ENCODE measurements around the gene MUCL3. TPM values are rescaled to one million over a fixed set of nuclear protein-coding genes. Genes with fewer than 3 reads are reported as not detected.

Gene MUCL3
- total RNA-seq, 1 donor from 2014 or later = 3.5 TPM

DNA sequence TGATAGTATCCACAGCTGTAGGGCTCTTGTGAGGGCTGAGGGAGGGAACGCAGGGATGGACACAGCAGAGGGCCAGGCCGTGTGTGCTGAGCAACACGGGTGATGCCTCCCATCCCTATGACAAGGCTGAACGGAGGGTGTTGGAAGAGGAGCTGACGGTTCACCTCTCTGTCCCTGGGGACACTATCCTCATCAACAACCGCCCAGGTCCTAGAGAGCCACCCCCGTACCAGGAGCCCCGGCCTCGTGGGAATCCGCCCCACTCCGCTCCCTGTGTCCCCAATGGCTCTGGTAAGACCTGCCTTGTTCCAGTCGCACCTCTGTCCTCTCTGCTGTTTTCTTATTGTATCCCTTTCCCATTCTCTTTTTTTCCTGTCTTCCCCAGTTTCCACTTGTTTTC, 46.4 kb upstream of the MUCL3 start:
- Mint-ChIP-seq H3K36me3 (peaks cover 25% of the 10 kb centered on the region), H3K4me3 (no peak overlapping the region), H3K9me3 (no peaks in the 10 kb centered on the region), H3K27me3 (no peaks in the 10 kb centered on the region), H3K4me1 (ENCODE audit: unreplicated experiment) (peaks cover 16% of the 10 kb centered on the region), H3K27ac (no peak overlapping the region)
- TF ChIP-seq, protein P1, sequence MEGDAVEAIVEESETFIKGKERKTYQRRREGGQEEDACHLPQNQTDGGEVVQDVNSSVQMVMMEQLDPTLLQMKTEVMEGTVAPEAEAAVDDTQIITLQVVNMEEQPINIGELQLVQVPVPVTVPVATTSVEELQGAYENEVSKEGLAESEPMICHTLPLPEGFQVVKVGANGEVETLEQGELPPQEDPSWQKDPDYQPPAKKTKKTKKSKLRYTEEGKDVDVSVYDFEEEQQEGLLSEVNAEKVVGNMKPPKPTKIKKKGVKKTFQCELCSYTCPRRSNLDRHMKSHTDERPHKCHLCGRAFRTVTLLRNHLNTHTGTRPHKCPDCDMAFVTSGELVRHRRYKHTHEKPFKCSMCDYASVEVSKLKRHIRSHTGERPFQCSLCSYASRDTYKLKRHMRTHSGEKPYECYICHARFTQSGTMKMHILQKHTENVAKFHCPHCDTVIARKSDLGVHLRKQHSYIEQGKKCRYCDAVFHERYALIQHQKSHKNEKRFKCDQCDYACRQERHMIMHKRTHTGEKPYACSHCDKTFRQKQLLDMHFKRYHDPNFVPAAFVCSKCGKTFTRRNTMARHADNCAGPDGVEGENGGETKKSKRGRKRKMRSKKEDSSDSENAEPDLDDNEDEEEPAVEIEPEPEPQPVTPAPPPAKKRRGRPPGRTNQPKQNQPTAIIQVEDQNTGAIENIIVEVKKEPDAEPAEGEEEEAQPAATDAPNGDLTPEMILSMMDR (conservative IDR thresholded peaks at IDR 0.05) = no peak
- no peak for DNase-seq (ENCODE audit: extremely low spot score, unreplicated experiment)

DNA sequence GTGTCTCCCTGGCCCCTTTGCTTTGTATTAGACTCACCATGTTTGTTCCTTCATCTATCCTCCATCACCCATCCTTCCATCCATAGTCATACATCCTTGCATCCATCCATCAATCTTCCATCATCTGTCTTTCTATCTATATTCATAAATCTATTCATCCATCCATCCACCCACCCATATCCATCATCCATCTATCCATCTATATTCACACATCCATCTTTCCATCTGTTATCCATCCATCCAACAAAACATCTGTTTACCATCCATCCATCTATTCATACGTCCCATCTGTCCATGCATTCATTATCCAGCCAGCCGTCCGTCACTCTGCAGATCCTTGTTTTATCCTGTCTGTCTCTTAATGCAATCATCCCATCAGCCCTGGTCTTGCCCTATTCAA, 45.8 kb upstream of the MUCL3 start:
- DNase-seq (ENCODE audit: extremely low spot score, unreplicated experiment) = no peak
- Mint-ChIP-seq H3K27ac (no peak overlapping the region), H3K36me3 (peaks cover 21% of the 10 kb centered on the region), H3K9me3 (no peaks in the 10 kb centered on the region), H3K4me1 (ENCODE audit: unreplicated experiment) (peaks cover 11% of the 10 kb centered on the region), H3K27me3 (no peaks in the 10 kb centered on the region), H3K4me3 (no peak overlapping the region)
- TF ChIP-seq, protein P1 (conservative IDR thresholded peaks at IDR 0.05) = no peak

DNA sequence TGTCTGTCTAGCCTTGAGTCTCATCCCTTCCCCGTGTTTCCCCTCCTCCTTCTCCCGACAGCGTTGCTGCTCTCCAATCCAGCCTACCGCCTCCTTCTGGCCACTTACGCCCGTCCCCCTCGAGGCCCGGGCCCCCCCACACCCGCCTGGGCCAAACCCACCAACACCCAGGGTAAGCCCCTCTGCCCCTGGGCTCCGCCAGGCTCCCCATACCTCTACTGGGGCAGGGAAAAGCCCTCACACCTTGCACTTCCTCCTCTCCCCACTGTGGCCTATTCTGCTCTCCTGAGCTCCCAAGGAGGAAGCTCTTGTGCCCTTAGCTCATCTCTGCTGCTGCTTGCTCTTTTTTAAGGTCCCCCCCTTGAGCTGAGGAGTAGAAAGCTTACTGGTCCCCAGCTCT, 45.4 kb upstream of the MUCL3 start:
- peaks cover 17% of the 10 kb centered on the region for H3K36me3 Mint-ChIP-seq
- H3K9me3 Mint-ChIP-seq = no peaks in the 10 kb centered on the region
- no peak overlapping the region for H3K27ac Mint-ChIP-seq
- H3K4me1 Mint-ChIP-seq (ENCODE audit: unreplicated experiment) = peaks cover 7% of the 10 kb centered on the region
- no peak for DNase-seq (ENCODE audit: extremely low spot score, unreplicated experiment)
- H3K27me3 Mint-ChIP-seq = no peaks in the 10 kb centered on the region
- TF ChIP-seq, protein P1 (conservative IDR thresholded peaks at IDR 0.05) = no peak
- H3K4me3 Mint-ChIP-seq = no peak overlapping the region

DNA sequence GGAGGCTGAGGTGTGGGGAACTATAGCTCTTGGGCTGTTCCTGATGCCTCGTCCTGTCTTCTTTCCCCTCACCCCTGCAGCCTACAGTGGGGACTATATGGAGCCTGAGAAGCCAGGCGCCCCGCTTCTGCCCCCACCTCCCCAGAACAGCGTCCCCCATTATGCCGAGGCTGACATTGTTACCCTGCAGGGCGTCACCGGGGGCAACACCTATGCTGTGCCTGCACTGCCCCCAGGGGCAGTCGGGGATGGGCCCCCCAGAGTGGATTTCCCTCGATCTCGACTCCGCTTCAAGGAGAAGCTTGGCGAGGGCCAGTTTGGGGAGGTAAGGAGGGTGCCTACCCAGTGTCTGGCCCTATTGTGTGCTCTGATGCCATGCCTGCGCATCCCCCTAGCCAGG, 44.2 kb upstream of the MUCL3 start:
- H3K9me3 Mint-ChIP-seq = no peaks in the 10 kb centered on the region
- TF ChIP-seq, protein P1 (conservative IDR thresholded peaks at IDR 0.05) = no peak
- no peak overlapping the region for H3K27ac Mint-ChIP-seq
- no peak for DNase-seq (ENCODE audit: extremely low spot score, unreplicated experiment)
- H3K4me3 Mint-ChIP-seq = no peak overlapping the region
- peaks cover 6% of the 10 kb centered on the region for H3K4me1 Mint-ChIP-seq (ENCODE audit: unreplicated experiment)
- no peaks in the 10 kb centered on the region for H3K27me3 Mint-ChIP-seq
- H3K36me3 Mint-ChIP-seq = peaks cover 14% of the 10 kb centered on the region

DNA sequence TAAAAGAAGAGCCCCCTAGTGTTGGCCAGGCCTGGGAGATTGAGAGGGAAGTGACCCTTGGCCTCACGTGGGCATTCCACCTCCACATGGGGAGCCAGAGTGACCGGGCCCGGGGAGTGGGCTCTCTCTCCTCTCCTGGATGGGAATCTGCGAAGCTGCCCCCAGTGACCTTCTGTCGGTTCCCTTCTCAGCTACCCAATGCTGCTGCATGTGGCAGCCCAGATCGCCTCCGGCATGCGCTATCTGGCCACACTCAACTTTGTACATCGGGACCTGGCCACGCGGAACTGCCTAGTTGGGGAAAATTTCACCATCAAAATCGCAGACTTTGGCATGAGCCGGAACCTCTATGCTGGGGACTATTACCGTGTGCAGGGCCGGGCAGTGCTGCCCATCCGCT, 42.9 kb upstream of the MUCL3 start:
- no peaks in the 10 kb centered on the region for H3K9me3 Mint-ChIP-seq
- no peak for DNase-seq (ENCODE audit: extremely low spot score, unreplicated experiment)
- peaks cover 7% of the 10 kb centered on the region for H3K4me1 Mint-ChIP-seq (ENCODE audit: unreplicated experiment)
- TF ChIP-seq, protein P1 (conservative IDR thresholded peaks at IDR 0.05) = no peak
- H3K36me3 Mint-ChIP-seq = peaks cover 9% of the 10 kb centered on the region
- no peak overlapping the region for H3K4me3 Mint-ChIP-seq
- H3K27ac Mint-ChIP-seq = no peak overlapping the region
- no peaks in the 10 kb centered on the region for H3K27me3 Mint-ChIP-seq

DNA sequence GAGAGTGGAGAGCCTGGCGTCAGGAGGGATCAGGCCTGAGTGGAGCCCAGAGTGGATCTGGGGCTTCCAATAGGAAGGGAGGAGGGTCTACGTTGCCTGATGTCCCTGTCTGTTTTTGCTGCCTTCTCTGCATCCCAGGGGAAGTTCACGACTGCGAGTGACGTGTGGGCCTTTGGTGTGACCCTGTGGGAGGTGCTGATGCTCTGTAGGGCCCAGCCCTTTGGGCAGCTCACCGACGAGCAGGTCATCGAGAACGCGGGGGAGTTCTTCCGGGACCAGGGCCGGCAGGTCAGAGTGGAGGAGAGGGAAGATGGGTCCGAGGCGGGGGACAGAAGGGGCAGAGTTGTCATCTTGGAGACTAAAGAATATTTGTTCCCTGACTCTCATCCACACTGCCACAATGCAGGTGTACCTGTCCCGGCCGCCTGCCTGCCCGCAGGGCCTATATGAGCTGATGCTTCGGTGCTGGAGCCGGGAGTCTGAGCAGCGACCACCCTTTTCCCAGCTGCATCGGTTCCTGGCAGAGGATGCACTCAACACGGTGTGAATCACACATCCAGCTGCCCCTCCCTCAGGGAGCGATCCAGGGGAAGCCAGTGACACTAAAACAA, 41.9 kb upstream of the MUCL3 start:
- no peak overlapping the region for H3K27ac Mint-ChIP-seq
- no peaks in the 10 kb centered on the region for H3K27me3 Mint-ChIP-seq
- TF ChIP-seq, protein P1 (conservative IDR thresholded peaks at IDR 0.05) = no peak
- H3K9me3 Mint-ChIP-seq = no peaks in the 10 kb centered on the region
- peaks cover 8% of the 10 kb centered on the region for H3K4me1 Mint-ChIP-seq (ENCODE audit: unreplicated experiment)
- H3K36me3 Mint-ChIP-seq = peaks cover 9% of the 10 kb centered on the region
- H3K4me3 Mint-ChIP-seq = no peak overlapping the region
- no peak for DNase-seq (ENCODE audit: extremely low spot score, unreplicated experiment)
